Heart left ventricle (tissue), 16 donors: ENCODE results near the gene GOPC. TPM values are rescaled to one million over a fixed set of nuclear protein-coding genes. Genes with fewer than 3 reads are reported as not detected.
"Not testable (repeated sequence)": the region's sequence is repeated elsewhere in the genome, so short reads cannot be mapped to it uniquely, and the experiment has no call there.

ENCODE experiments used
- ATAC-seq, 4 donors: fragments of 200-7000 bp; cut with Tn5 transposase; one replicate each; pipeline ENCODE4 v1.9.1; 2020 to 2022; ENCODE audit warnings: moderate library complexity in 4 of 4, mild to moderate bottlenecking in 3 of 4, moderate number of reproducible peaks in 1 of 4
- DNase-seq, 5 donors: peaks; one replicate each; pipeline ENCODE4 v3.0.0-alpha.2; 2020
- H3K27ac ChIP-seq, 12 donors: fragments of 200-600 bp; sonication (generic) in 4 of 12; one replicate each; pipeline versions ENCODE4 v1.5.0 to v1.8.0; 2016 to 2022; ENCODE audit warnings: mild to moderate bottlenecking in 2 of 12
- H3K27me3 ChIP-seq, 9 donors: fragments of 200-600 bp; sonication (generic) in 2 of 9; one replicate each; pipeline versions ENCODE4 v1.5.1 to v1.8.0; 2016 to 2022; ENCODE audit warnings: mild to moderate bottlenecking in 3 of 9
- H3K36me3 ChIP-seq, 9 donors: fragments of 200-600 bp; sonication (generic) in 2 of 9; one replicate each; pipeline versions ENCODE4 v1.5.0 to v1.8.0; 2018 to 2022; ENCODE audit warnings: mild to moderate bottlenecking in 2 of 9
- H3K4me1 ChIP-seq, 12 donors: fragments of 200-600 bp; sonication (generic) in 4 of 12; one replicate each; pipeline versions ENCODE4 v1.5.0 to v1.8.0; 2016 to 2022; ENCODE audit warnings: mild to moderate bottlenecking in 3 of 12
- H3K4me3 ChIP-seq, 12 donors: fragments of 200-600 bp; sonication (generic) in 4 of 12; one replicate each; pipeline versions ENCODE4 v1.5.0 to v1.8.0; 2017 to 2022; ENCODE audit warnings: mild to moderate bottlenecking in 9 of 12, moderate library complexity in 4 of 12
- H3K9me3 ChIP-seq, 12 donors: fragments of 200-600 bp; sonication (generic) in 4 of 12; one replicate each; pipeline versions ENCODE4 v1.5.0 to v1.8.0; 2016 to 2022; ENCODE audit warnings: mild to moderate bottlenecking in 1 of 12
- CTCF ChIP-seq, 12 donors: fragments of 200-600 bp; sonication (generic) in 4 of 12; IDR thresholded peaks; one replicate each; pipeline versions ENCODE4 v1.5.0 to v1.8.0; 2018 to 2022; ENCODE audit warnings: antibody characterized with exemption in 12 of 12, mild to moderate bottlenecking in 5 of 12
- POLR2A ChIP-seq, 2 donors: fragments of 450-650 bp; IDR thresholded peaks; one replicate each; pipeline ENCODE4 v1.6.1; 2017; ENCODE audit warnings: antibody characterized with exemption in 2 of 2, mild to moderate bottlenecking in 2 of 2, moderate library complexity in 2 of 2
- WGBS, 4 donors: extraction: QIAGEN DNeasy Blood & Tissue Kit in 2 of 4; methylation state at CpG; one replicate each; pipeline versions ENCODE4 v1.1.5 to v1.1.7; 2013 to 2018; 5-methylcytosine and 5-hydroxymethylcytosine counted together
- intact Hi-C, 10 donors: fragments of 100-400 bp; cut with DNase I; formaldehyde crosslinking; loops; one replicate each; pipeline versions ENCODE4 v1.11.1 to v1.14.2; 2022
- long read RNA-seq, 3 donors: library from polyadenylated mRNA; unstranded; transcript quantifications; one replicate each; pipeline ENCODE4 v2.0.0, GENCODE V29; 2020 to 2021
- polyA plus RNA-seq, 2 donors: library from polyadenylated mRNA; stranded (reverse); fragments of 200-250 nt; gene quantifications; one replicate each; pipeline ENCODE4 v1.2.3, GENCODE V29; 2013
- total RNA-seq, 9 donors: library from RNA; depleted of rRNA in 2 of 9; stranded (reverse); fragments of >200 nt in 2 of 9; fragmentation: NEBNext Ultra II Directional in 3 of 9; extraction: Animal tissue kit (Norgen Biotek cat#: 25700) in 3 of 9; gene quantifications; one replicate each; pipeline versions ENCODE4 v1.1.0 to v1.2.4, GENCODE V29; 2016 to 2023
- donor health status: ischemic (EF 13 %, LVEDD 7.1; RV severe dilation, severe dysfunction).
- donor health status: healthy with polysubstance abuse.
- donor health status: DM: no; HTN: yes; CAD: no.
- donor health status: DM: no; HTN: no; CAD: no.
- donor health status: ischemic (EF 25% LVEDD 6.9; RV normal size, moderate dysfunction).
- donor health status: ischemic (EF 25% LVEDD 5.7; RV mildly dilated, moderate dysfunction).
- donor health status: healthy.
- donor health status: DM: yes; HTN: yes; CAD: no.
- donor health status: ischemic (EF 35%, LVEDD 5.7; RV mildly dilated, moderate dysfunction).
- donor health status: nonischemic (EF 11% LVEDD 7.7; RV severe dilation, severe dysfunction).
- donor health status: DM: yes; HTN: yes; CAD: no.
- donor health status: PGD.
- donor health status: ischemic (EF 29% LVEDD 5.4; RV normal size, mild dysfunction).
- donor health status: nonischemic (EF 23%, LVEDD 6.1; RV moderate dilation, normal function).

Gene GOPC
- total RNA-seq (10 to 100 TPM; 16.4 to 29.9 (median 21.5) TPM), polyA plus RNA-seq (10 to 100 TPM; 13.5 to 16.2 TPM)
- long read RNA-seq, donor 1, full-length matches to known transcripts, result 43 of 58 reads
- long read RNA-seq, donor 1, partial matches to known transcripts, result 11 of 58 reads
- long read RNA-seq, donor 1, other reads (novel, unspliced or antisense), result 4 of 58 reads
- long read RNA-seq, donor 2, full-length matches to known transcripts, result 26 of 43 reads
- long read RNA-seq, donor 2, partial matches to known transcripts, result 13 of 43 reads
- long read RNA-seq, donor 2, other reads (novel, unspliced or antisense), result 4 of 43 reads
- long read RNA-seq, donor 3, full-length matches to known transcripts, result 43 of 59 reads
- long read RNA-seq, donor 3, partial matches to known transcripts, result 15 of 59 reads
- long read RNA-seq, donor 3, other reads (novel, unspliced or antisense), result 1 of 59 reads

GRCh38 chr6:117602151-117602898, at the start of gene GOPC:
TSS of gene GOPC (minus strand) at chr6:117602511. CDS start at chr6:117602288, 223 bp downstream.
- intact Hi-C loops, result loop anchor here in 7 of 10 donors (5.0 to 10.0 kb wide), 6 partner anchors 45 to 258 kb away; partner anchors contain the start of genes NUS1 (in 2 of the 7) and DCBLD1 (in 1 of the 7)
- Histone ChIP-seq H3K27ac (peak within 1 kb of the TSS; percentile 73 to 96 (median 92)), H3K9me3 (peaks cover 0 to 4% (median 0%) of the 10 kb centered on the region in 12 donors), H3K36me3 (peaks cover 0 to 11% (median 0%) of the 10 kb centered on the region in 9 donors), H3K4me1 (peaks cover 0 to 35% (median 27%) of the 10 kb centered on the region in 12 donors), H3K27me3 (no peaks in the 10 kb centered on the region), H3K4me3 (peak within 1 kb of the TSS; percentile 74 to 99 (median 90))
- WGBS, 4 donors, result 0 to 1% (median 1%) methylated on average over 19 to 60 of the region's 60 CpGs
- TF ChIP-seq POLR2A (IDR thresholded peaks at IDR 0.05), result peak in 1 of 2 donors; percentile 86
- peak in 5 of 12 donors; percentile 8 to 38 (median 15) for TF ChIP-seq CTCF (IDR thresholded peaks at IDR 0.05)
- peak; percentile 96 to 98 (median 98) for DNase-seq
- ATAC-seq, result peak; percentile 99 to 100 (median 100)

GRCh38 chr6:117651984-117652383, 49.7 kb upstream of the GOPC start:
- H3K27ac ChIP-seq, intact Hi-C loops, H3K4me1 ChIP-seq, DNase-seq, H3K27me3 ChIP-seq, H3K4me3 ChIP-seq, ATAC-seq, H3K36me3 ChIP-seq: not testable (repeated sequence)
- peaks cover 0 to 23% (median 0%) of the 10 kb centered on the region in 12 donors for H3K9me3 ChIP-seq
- WGBS, 4 donors, result 66 to 88% (median 71%) methylated on average over 3 of the region's 3 CpGs

GRCh38 chr6:117642976-117643375, 40.7 kb upstream of the GOPC start:
- ATAC-seq, result no peak
- H3K36me3 ChIP-seq, result no peaks in the 10 kb centered on the region
- no peak overlapping the region for H3K4me3 ChIP-seq
- H3K27me3 ChIP-seq, result no peaks in the 10 kb centered on the region
- DNase-seq, result no peak
- no peaks in the 10 kb centered on the region for H3K4me1 ChIP-seq
- TF ChIP-seq POLR2A (IDR thresholded peaks at IDR 0.05) (no peak), CTCF (IDR thresholded peaks at IDR 0.05) (no peak)
- H3K9me3 ChIP-seq, result peaks cover 0 to 11% (median 0%) of the 10 kb centered on the region in 12 donors
- 88 to 95% (median 90%) methylated on average over 2 of the region's 2 CpGs for WGBS, 4 donors
- intact Hi-C loops, result no loop called here
- H3K27ac ChIP-seq, result no peak overlapping the region

- Histone ChIP-seq H3K27me3 (no peaks in the 10 kb centered on the region), H3K27ac (no peak overlapping the region), H3K36me3 (no peaks in the 10 kb centered on the region), H3K4me3 (no peak overlapping the region), H3K4me1 (no peaks in the 10 kb centered on the region), H3K9me3 (peaks cover 0 to 11% (median 0%) of the 10 kb centered on the region in 12 donors)
- intact Hi-C loops, result no loop called here
- ATAC-seq, result no peak
- DNase-seq, result no peak
- TF ChIP-seq POLR2A (IDR thresholded peaks at IDR 0.05), result no peak
- TF ChIP-seq CTCF (IDR thresholded peaks at IDR 0.05), result no peak
- WGBS, 4 donors, result 79 to 86% (median 80%) methylated on average over 1 of the region's 1 CpG
Observed at GRCh38 chr6:117637770-117638169, 35.5 kb upstream of the GOPC start.
